ENCODE results near the gene CISTR. TPM values are rescaled to one million over a fixed set of nuclear protein-coding genes. Genes with fewer than 3 reads are reported as not detected.

Gene CISTR
- total RNA-seq, 1 donor from 2014 or later, result 1.4 TPM

- Mint-ChIP-seq H3K4me1 (ENCODE audit: unreplicated experiment) (peaks cover 27% of the 10 kb centered on the region), H3K27me3 (ENCODE audit: unreplicated experiment) (peaks cover 19% of the 10 kb centered on the region), H3K27ac (ENCODE audit: unreplicated experiment) (peak overlapping the region; percentile 87), H3K36me3 (ENCODE audit: low read depth, unreplicated experiment) (peaks cover 19% of the 10 kb centered on the region), H3K4me3 (ENCODE audit: unreplicated experiment) (no peak overlapping the region), H3K9me3 (ENCODE audit: unreplicated experiment) (no peaks in the 10 kb centered on the region)
- TF ChIP-seq, protein P1, sequence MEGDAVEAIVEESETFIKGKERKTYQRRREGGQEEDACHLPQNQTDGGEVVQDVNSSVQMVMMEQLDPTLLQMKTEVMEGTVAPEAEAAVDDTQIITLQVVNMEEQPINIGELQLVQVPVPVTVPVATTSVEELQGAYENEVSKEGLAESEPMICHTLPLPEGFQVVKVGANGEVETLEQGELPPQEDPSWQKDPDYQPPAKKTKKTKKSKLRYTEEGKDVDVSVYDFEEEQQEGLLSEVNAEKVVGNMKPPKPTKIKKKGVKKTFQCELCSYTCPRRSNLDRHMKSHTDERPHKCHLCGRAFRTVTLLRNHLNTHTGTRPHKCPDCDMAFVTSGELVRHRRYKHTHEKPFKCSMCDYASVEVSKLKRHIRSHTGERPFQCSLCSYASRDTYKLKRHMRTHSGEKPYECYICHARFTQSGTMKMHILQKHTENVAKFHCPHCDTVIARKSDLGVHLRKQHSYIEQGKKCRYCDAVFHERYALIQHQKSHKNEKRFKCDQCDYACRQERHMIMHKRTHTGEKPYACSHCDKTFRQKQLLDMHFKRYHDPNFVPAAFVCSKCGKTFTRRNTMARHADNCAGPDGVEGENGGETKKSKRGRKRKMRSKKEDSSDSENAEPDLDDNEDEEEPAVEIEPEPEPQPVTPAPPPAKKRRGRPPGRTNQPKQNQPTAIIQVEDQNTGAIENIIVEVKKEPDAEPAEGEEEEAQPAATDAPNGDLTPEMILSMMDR (IDR thresholded peaks at IDR 0.05; ENCODE audit: unreplicated experiment), result no peak
- no peak for DNase-seq (ENCODE audit: low spot score)
Measured at GRCh38 chr12:53759261-53759660, 7.5 kb upstream of the CISTR start.

DNA sequence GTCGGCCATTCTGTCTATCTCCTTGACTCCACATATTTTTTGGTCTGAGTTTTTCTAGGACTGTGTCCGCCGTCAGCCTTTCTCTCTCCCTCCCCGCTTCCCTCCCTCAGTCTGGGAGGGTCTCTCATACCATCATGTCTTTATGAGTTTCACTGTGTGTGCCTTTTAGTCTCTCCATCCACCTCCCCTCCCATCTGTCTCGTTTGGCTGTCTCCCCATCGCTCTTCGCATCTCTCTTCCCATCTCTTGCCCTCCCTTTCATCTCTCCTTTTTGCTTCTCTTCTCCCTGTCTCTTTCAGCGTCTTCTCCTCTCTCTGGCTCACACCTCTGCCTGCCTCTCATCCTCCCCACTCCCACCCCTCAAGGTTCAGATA is 6.9 kb upstream of the CISTR start:
- Mint-ChIP-seq H3K4me1 (ENCODE audit: unreplicated experiment) (peaks cover 27% of the 10 kb centered on the region), H3K36me3 (ENCODE audit: low read depth, unreplicated experiment) (peaks cover 17% of the 10 kb centered on the region), H3K27ac (ENCODE audit: unreplicated experiment) (peak overlapping the region; percentile 65), H3K9me3 (ENCODE audit: unreplicated experiment) (no peaks in the 10 kb centered on the region), H3K4me3 (ENCODE audit: unreplicated experiment) (no peak overlapping the region), H3K27me3 (ENCODE audit: unreplicated experiment) (peaks cover 19% of the 10 kb centered on the region)
- DNase-seq (ENCODE audit: low spot score), result no peak
- TF ChIP-seq, protein P1 (IDR thresholded peaks at IDR 0.05; ENCODE audit: unreplicated experiment), result no peak

DNA sequence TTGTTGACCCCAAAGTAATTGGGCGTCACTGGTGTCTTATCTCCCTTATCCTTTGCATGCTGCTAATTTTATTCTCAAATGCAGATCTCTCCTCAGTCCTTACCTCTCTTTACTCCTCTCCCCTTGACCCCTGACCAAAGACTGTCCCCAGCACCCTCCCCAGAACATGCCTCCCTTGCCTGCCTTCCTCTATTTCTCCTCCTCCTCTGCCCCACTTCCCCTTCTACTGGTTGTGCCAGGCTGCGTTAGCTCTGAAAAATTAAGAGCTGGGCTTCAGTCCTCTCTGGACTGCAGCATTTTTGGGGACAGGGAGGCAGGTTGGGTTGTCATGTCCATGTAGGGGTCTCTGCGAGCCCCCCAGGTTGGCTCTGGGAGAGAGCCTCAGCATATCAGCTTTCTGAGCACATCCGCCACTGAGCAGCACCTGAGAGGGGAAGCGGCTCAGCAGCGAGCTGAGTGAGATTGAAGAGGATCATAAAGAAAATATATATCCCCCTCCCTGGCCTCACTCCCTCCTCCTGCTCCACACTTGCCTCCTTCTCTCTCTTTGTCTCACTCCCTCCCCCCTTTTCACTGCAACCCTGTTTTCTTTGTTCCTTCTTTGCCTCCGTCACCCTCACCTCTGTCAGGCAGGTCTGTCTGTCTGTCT is 6.4 kb upstream of the CISTR start:
- DNase-seq (ENCODE audit: low spot score), result no peak
- Mint-ChIP-seq H3K4me3 (ENCODE audit: unreplicated experiment) (no peak overlapping the region), H3K36me3 (ENCODE audit: low read depth, unreplicated experiment) (peaks cover 14% of the 10 kb centered on the region), H3K27ac (ENCODE audit: unreplicated experiment) (peak overlapping the region; percentile 65), H3K9me3 (ENCODE audit: unreplicated experiment) (no peaks in the 10 kb centered on the region), H3K4me1 (ENCODE audit: unreplicated experiment) (peaks cover 27% of the 10 kb centered on the region), H3K27me3 (ENCODE audit: unreplicated experiment) (peaks cover 19% of the 10 kb centered on the region)
- TF ChIP-seq, protein P1 (IDR thresholded peaks at IDR 0.05; ENCODE audit: unreplicated experiment), result no peak

DNA sequence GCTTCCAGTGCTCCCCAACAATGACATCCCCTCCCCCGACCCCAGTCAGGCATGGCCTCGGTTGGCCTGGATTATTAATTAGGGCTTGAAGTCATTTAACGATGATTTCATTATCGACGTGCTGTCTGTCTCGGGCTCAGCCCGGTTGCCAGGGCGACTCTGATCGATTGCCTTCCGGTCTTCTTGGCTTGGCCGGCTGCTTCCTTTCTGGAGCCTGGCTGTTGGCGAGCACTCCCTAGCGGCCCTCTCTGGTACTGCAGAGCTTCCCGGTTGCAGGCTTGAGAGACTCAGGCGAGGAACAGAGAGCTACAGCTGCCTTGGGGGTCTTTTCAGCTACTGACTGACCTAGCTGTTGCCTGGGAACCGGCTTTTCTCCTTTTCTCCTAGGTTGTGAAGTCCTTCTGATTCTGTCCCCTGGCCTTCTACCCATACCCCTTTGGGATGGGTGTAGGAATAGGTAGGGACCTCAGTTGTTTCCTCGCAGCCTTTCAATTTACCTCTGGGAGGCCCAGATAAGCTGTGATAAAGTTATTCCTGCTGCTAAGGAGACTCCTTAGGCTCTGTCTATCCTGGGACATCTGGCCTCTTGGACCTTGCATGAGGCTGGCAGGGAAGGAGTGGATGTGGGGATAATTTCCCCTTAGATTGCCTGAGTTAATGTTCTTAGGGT is 5.5 kb upstream of the CISTR start:
- H3K9me3 Mint-ChIP-seq (ENCODE audit: unreplicated experiment), result no peaks in the 10 kb centered on the region
- H3K4me1 Mint-ChIP-seq (ENCODE audit: unreplicated experiment), result peaks cover 27% of the 10 kb centered on the region
- TF ChIP-seq, protein P1 (IDR thresholded peaks at IDR 0.05; ENCODE audit: unreplicated experiment), result peak; percentile 92
- H3K4me3 Mint-ChIP-seq (ENCODE audit: unreplicated experiment), result no peak overlapping the region
- peaks cover 13% of the 10 kb centered on the region for H3K36me3 Mint-ChIP-seq (ENCODE audit: low read depth, unreplicated experiment)
- peak; percentile 99 for DNase-seq (ENCODE audit: low spot score)
- no peak overlapping the region for H3K27ac Mint-ChIP-seq (ENCODE audit: unreplicated experiment)
- peaks cover 19% of the 10 kb centered on the region for H3K27me3 Mint-ChIP-seq (ENCODE audit: unreplicated experiment)

Data from endothelial cell (in vitro differentiated cells).